Left renal pelvis (tissue), 4 donors: ENCODE measurements around the gene FABP2. TPM values are rescaled to one million over a fixed set of nuclear protein-coding genes. Genes with fewer than 3 reads are reported as not detected.

Source experiments
- DNase-seq, 4 donors: peaks; one replicate each; pipeline ENCODE4 v3.0.0-alpha.2; 2013; ENCODE audit warnings: low read depth in 4 of 4, low spot score in 3 of 4
- polyA plus RNA-seq, 4 donors: library from polyadenylated mRNA; unstranded; fragments of 120-200 nt; gene quantifications; one replicate each; pipeline ENCODE4 v1.2.1, GENCODE V29; 2013; ENCODE audit not compliant: insufficient read length in 4 of 4

FABP2 gene
- polyA plus RNA-seq, 4 donors, result 1.0 to 1.2 TPM; not detected in 2

- DNase-seq, result no peak
These were observed 50.4 kb downstream of the FABP2 start for GRCh38 chr4:119271361-119272085.

DNA sequence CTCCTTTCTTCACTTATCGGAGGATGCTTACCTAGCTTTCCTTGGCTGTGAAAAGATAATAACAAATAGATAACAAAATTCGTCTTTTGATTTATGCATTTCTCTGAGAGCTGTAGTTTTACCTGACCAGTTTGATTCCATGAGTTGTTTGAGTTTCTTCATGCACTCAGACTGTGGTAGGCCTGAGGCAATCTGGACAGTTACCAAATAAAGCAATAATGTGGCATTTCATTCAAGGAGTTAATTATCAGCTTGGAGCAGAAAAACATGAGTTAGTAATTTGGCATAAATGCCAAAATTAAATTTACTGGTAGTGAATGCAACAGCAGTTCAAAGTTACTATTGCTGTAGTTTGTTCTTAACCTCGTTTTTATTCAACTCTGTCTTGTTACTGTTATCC is 53.5 kb downstream of the FABP2 start:
- no peak for DNase-seq

Other genes starting within 250 kb of the FABP2 start
- gene MYOZ2, start 186.3 kb downstream of the FABP2 start, polyA plus RNA-seq, result under 1 TPM; 0.16 to 0.64 (median 0.30) TPM
- 10 to 100 TPM; 22.2 to 44.3 (median 39.7) TPM for gene USP53, start 109.4 kb downstream of the FABP2 start, polyA plus RNA-seq